ENCODE data around the gene BCL6.

The BCL6 gene

DNA sequence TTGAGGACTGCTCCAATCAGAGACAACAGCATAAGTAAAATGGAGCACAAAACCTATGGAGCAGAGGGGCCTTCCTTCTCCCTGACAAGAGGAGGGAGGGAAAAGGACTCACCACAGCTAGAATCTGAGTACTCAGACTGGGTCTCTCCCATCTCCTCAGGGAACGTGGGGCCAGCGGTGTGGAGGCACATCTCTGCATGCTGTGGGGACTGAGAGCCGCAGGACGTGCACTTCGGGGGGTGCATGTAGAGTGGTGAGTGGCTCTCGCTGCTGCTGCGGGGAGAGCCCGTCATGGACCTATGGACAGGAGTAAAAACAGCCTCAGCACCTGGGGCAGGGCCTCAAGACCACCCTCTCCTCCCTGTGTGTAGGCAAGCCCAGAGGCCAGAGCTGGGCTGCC, 17.0 kb downstream of the BCL6 start:
- no peak for DNase-seq (ENCODE audit: low read depth)
- no peak overlapping the region for H3K4me3 ChIP-seq (ENCODE audit: control insufficient read depth, low read depth, low read length)
- TF ChIP-seq, protein P1, sequence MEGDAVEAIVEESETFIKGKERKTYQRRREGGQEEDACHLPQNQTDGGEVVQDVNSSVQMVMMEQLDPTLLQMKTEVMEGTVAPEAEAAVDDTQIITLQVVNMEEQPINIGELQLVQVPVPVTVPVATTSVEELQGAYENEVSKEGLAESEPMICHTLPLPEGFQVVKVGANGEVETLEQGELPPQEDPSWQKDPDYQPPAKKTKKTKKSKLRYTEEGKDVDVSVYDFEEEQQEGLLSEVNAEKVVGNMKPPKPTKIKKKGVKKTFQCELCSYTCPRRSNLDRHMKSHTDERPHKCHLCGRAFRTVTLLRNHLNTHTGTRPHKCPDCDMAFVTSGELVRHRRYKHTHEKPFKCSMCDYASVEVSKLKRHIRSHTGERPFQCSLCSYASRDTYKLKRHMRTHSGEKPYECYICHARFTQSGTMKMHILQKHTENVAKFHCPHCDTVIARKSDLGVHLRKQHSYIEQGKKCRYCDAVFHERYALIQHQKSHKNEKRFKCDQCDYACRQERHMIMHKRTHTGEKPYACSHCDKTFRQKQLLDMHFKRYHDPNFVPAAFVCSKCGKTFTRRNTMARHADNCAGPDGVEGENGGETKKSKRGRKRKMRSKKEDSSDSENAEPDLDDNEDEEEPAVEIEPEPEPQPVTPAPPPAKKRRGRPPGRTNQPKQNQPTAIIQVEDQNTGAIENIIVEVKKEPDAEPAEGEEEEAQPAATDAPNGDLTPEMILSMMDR (IDR thresholded peaks at IDR 0.05; ENCODE audit: control insufficient read depth, insufficient read depth, low read depth, low read length, missing control alignments), result no peak

DNA sequence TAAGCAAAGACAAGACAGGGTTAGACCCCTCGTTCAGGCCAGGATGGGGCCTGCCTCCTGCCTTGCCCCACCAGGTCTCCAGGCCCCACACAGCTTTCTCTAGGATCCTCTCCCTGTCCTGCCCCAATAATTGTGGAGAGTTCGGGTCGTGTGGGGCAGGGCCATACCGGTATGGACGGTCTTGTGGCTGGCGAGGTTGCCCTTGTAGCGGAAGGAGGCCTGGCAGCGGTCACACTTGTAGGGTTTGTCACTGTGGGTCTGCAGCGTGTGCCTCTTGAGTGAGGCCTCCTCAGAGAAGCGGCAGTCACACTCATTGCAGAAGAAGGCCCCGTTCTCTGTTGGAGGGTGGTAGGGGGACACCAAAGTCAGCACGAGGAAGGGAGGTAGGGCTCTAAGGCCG, 18.7 kb downstream of the BCL6 start:
- no peak for DNase-seq (ENCODE audit: low read depth)

DNA sequence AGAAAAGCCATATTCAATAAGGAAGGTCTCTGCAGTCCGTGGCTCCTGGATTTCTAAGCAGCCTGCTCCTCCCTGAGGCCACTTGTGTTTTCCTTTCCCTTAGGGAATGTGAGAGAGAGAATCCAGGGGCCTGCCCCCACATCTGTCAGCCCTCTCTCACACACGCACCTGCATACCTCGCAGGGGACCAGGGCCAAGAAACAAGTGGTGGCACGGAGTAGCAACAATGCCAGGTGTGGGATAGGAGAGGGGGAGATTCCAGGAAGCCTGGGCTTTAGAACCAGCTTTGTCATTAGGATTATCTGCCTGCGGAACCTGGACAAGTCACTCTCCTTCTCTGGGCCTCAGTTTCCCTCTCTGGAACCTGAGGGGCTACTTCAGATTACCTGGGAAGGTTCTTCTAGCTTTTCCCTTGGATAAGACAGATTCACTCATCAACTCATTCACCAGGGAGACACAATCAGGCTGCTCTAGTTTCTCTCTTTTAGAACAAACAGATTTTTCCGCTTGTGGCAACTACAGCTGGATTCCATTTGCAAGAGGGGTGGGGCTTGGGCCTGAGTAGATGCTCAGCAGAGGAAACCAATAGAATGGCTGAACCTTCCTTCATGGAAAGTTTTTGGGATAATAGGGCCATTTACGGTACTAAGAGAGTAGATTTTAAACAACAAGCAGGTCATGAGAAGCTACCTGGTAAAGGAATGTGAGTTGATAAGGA, 19.5 kb downstream of the BCL6 start:
- DNase-seq (ENCODE audit: low read depth), result no peak
- TF ChIP-seq, protein P1 (IDR thresholded peaks at IDR 0.05; ENCODE audit: control insufficient read depth, insufficient read depth, low read depth, low read length, missing control alignments), result no peak
- H3K4me3 ChIP-seq (ENCODE audit: control insufficient read depth, low read depth, low read length), result no peak overlapping the region

More for the DNA sequence above, 18.7 kb downstream of the BCL6 start:
- no peak overlapping the region for H3K4me3 ChIP-seq (ENCODE audit: control insufficient read depth, low read depth, low read length)
- TF ChIP-seq, protein P1 (IDR thresholded peaks at IDR 0.05; ENCODE audit: control insufficient read depth, insufficient read depth, low read depth, low read length, missing control alignments), result no peak

DNA sequence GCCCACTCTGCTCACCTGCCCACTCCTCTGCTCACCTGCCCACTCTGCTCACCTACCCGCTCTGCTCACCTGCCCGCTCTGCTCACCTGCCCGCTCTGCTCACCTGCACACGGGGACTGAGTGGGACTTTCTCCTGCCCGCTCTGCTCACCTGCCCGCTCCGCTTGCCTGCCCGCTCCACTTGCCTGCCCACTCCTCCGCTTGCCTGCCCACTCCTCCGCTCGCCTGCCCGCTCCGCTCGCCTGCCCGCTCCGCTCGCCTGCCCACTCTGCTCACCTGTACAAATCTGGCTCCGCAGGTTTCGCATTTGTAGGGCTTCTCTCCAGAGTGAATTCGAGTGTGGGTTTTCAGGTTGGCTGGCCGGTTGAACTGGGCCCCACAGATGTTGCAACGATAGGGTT, 20.0 kb downstream of the BCL6 start:
- DNase-seq (ENCODE audit: low read depth), result no peak
- TF ChIP-seq, protein P1 (IDR thresholded peaks at IDR 0.05; ENCODE audit: control insufficient read depth, insufficient read depth, low read depth, low read length, missing control alignments), result no peak
- H3K4me3 ChIP-seq (ENCODE audit: control insufficient read depth, low read depth, low read length), result no peak overlapping the region

DNA sequence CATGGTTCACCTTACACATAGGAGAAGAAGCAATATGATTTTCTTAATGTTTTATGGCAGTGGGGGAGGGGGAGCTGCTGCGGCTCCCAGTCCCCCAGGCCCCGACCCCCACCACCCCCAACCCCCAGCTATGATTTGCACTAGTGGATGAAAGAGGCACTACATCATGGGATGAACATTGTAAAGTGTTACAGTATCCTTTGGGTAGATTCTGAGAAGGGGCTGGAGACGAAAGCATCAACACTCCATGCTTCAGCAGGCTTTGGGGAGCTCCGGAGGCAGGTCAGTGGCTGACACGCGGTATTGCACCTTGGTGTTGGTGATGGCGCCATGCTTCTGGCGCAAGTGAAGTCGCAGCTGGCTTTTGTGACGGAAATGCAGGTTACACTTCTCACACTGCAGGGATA, 23.1 kb downstream of the BCL6 start:
- H3K4me3 ChIP-seq (ENCODE audit: control insufficient read depth, low read depth, low read length), result no peak overlapping the region
- TF ChIP-seq, protein P1 (IDR thresholded peaks at IDR 0.05; ENCODE audit: control insufficient read depth, insufficient read depth, low read depth, low read length, missing control alignments), result no peak
- no peak for DNase-seq (ENCODE audit: low read depth)

DNA sequence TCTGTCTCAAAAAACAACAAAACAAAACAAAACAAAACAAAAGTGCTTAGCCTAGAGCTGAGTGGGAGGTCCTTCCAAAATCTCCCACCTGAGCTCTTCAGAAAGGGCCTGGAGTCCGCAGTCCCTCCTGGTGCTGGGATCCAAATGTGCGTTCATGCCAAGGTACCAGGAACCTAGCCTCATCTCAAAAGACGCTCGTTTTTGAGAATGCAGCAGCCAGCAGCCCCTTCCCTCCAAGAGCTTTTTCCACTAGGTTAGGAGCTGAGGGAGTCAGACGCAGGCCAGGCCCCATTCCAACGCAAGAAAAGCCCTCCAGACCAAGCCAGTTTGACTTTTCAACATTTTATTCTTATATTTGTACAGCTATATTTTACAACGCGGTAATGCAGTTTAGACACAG, 24.2 kb downstream of the BCL6 start:
- TF ChIP-seq, protein P1 (IDR thresholded peaks at IDR 0.05; ENCODE audit: control insufficient read depth, insufficient read depth, low read depth, low read length, missing control alignments), result no peak
- H3K4me3 ChIP-seq (ENCODE audit: control insufficient read depth, low read depth, low read length), result no peak overlapping the region
- DNase-seq (ENCODE audit: low read depth), result no peak
